GM21717 (cell line): Measurements from ENCODE around the gene GAS7.
"Not testable (repeated sequence)": the region's sequence is repeated elsewhere in the genome, so short reads cannot be mapped to it uniquely, and the experiment has no call there.

Experiments used
- ATAC-seq: cut with Tn5 transposase; IDR thresholded peaks from one replicate; pipeline ENCODE4 v1.9.1; 2021; ENCODE audit warnings: mild to moderate bottlenecking, moderate library complexity; ENCODE audit not compliant: unreplicated experiment

GAS7 gene

DNA sequence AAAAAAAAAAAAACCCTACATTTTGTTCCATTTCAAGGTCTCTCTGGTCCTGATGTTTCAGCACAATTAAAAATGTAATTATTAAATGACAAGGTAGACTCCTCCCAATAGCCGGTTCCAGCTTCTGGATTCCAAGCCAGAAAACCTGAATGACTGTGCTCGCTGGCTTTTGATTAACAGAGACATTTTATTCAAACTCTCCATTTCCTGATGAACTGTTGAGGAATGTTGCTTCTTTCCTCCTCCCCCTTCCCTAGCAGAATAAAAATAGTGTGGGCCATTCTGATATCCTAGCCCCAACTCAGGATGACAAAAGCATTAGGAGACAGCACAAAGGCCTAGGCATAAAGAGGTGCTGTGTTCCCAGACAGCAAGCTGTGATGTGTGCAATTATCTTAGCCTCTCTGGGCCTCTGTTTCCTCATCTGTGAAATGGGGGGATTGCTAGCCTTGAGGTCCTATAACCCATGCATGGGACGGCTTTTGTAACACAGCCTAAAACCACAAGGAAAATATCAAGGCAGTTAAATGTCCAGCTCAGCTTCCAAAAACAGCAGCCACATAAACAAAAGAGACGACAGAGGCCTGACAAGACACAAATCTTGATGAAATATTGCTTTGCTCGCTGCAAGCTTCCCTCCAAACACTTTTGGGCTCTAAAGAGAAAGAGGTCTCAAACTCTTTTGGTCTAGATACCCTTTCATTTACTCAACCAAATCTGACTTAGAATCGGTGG is 166.1 kb downstream of the GAS7 start:
- no peak for ATAC-seq

DNA sequence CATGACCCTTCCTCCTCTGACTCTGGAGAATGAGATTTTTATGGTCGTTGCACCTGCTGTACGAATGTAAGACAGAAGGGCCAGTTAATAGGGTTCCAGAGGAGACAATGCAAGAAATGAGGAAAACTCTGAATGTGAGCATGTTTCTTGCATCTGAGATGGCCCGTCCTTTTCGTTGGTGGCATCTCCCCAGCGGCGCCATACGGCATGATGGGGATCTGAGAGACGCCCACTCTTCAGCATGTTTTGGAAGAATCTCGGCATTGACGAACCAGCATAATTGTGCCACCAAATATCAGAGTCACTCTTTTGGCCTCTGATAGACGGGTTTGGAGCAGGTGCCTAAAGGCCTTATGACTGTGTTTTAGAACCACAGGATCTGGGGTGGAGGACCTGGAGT is 166.8 kb downstream of the GAS7 start:
- no peak for ATAC-seq

GRCh38 chr17:10031127-10031526 is 167.3 kb downstream of the GAS7 start:
- no peak for ATAC-seq

DNA sequence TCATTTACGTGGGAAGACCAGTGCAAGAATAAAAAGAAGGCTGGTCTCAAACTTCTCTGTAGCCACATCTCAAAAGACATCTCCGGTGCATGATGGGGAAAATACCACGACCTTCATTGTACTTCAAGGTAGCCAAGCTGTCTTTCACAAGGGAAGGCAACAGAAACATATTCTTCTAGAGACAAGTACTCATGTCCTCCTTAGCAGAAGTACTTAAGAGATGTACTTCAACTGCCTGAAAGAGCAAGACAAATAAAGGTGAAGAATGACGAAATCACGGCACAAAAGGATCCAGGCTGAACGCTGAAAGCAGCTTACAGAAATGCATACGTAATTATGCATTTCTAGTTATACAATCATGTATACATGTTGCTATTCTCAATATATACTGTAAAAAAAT is 169.3 kb downstream of the GAS7 start:
- no peak for ATAC-seq

GRCh38 chr17:10025976-10026901 is 172.2 kb downstream of the GAS7 start:
- ATAC-seq, result no peak

DNA sequence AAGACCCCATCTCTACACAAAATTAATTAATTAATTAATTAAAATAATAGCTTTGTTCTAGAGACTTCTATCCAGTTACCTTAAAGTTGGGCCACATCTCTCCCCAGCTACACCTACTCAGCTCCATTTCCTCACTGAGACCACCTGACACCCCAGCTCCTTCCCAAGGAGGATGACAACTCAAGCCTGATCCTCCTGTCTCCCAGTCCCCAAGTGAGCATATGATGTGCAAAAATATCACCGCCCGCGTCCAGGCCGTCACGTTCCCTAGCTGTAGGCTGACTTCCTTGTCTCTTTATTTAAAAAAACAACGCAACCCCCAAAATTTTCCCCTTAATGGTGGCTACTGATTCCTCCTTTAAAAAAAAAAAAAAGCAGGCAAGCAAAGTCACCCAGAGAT is 173.2 kb downstream of the GAS7 start:
- no peak for ATAC-seq

DNA sequence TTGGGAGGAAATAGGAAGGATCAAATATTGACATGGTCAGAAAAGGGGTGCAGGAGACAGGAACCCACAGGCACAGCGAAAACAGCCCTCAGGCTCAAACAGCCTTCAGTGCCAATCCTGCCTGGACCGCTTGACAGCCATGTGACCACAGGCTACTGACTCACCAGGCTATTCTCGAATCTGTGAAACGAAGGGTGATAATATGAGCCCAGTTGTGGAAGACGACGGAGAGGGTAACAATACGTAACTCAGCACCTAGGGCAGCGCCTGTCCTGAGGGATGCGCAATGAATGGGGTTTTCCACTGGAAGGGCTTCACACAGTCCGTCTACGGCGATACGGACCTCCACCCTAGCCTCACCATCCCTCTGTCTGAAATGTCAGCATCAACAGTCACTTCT is 176.0 kb downstream of the GAS7 start:
- no peak for ATAC-seq

- no peak for ATAC-seq
These were observed 177.0 kb downstream of the GAS7 start for GRCh38 chr17:10021272-10021984.

GRCh38 chr17:10019941-10020451 is 178.4 kb downstream of the GAS7 start:
- no peak for ATAC-seq

- no peak for ATAC-seq
These were observed 179.9 kb downstream of the GAS7 start for GRCh38 chr17:10018461-10018891.

DNA sequence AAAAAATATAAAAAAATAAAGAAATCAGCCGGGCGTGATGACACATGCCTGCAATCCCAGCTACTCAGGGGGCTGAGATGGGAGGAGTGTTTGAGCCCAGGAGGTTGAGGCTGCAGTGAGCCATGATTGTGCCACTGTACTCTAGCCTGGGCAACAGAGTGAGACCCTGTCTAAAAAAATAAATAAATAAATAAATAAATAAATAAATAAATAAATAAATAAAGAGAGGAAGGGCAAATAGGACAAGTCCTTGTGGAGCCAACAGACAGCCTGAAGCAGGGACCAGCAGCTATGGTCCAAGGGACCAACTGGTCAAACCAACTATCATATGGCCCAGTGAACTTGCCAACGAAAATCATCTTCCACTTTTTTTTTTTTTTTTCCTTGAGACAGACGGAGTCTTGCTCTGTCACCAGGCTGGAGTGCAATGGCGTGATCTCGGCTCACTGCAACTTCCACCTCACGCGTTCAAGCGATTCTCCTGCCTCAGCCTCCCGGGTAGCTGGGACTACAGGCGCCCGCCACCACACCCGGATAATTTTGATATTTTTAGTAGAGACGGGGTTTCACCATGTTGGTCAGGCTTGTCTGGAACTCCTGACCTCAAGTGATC is 181.3 kb downstream of the GAS7 start:
- not testable (repeated sequence) for ATAC-seq

DNA sequence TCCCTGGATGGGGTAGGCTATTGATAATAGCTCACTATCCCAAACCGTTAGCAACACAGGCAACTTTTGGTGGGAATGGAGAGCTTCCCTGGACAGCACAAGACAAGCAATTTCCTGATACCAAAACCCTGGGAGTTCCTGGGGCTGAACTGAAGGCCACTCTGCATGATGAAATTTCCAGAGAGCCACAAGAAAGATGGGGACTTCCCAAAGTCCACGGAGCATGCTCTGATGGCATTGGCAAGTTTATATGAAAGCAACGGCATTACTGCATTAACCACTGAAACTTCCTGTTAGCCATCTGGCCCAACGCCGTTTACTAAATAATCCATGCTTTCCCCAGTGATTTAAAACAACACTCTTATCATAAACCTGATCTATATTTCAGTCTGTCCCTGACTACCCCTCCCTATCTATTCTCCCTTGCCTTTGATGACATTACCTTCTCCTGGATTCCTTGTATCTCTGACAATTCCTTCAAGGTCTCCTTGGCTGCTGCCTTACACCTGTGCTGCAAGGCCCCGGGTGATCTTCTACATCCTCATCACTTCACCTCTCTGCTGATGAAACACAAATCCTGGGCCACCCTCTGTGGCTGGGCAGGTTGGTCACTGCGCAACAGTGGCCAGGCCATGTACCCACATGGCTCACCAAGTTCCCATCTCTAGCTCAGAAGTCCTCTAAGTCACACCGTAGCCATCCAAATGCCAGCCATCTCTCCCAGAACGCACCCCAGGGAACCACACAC is 184.9 kb downstream of the GAS7 start:
- ATAC-seq, result no peak

- ATAC-seq, result no peak
These were observed 187.7 kb downstream of the GAS7 start for GRCh38 chr17:10010752-10011151.

GRCh38 chr17:10003705-10004104 is 194.7 kb downstream of the GAS7 start:
- no peak for ATAC-seq

DNA sequence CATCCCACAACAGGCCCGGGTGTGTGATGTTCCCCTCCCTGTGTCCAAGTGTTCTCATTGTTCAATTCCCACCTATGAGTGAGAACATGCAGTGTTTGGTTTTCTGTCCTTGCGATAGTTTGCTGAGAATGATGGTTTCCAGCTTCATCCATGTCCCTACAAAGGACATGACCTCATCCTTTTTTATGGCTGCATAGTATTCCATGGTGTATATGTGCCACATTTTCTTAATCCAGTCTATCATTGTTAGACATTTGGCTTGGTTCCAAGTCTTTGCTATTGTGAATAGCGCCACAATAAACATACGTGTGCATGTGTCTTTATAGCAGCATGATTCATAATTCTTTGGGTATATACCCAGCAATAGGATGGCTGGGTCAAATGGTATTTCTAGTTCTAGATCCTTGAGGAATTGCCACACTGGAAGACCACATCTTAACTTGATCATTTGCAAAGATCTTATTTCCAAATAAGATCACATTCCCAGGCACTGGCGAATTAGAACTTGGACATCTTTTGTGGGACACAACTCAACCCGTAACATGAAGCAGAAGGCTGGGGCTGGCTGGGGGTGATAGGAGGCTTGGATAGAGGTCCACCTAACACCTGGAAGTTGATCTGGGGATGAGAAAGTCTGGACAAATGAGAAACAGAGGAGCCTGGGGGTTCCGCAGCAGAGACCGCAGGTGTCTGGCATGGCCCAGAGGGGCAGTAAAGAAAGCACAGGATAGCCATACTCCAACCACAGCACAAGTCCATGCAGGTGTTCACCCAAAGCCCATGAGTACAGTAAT is 195.6 kb downstream of the GAS7 start:
- ATAC-seq, result not testable (repeated sequence)

DNA sequence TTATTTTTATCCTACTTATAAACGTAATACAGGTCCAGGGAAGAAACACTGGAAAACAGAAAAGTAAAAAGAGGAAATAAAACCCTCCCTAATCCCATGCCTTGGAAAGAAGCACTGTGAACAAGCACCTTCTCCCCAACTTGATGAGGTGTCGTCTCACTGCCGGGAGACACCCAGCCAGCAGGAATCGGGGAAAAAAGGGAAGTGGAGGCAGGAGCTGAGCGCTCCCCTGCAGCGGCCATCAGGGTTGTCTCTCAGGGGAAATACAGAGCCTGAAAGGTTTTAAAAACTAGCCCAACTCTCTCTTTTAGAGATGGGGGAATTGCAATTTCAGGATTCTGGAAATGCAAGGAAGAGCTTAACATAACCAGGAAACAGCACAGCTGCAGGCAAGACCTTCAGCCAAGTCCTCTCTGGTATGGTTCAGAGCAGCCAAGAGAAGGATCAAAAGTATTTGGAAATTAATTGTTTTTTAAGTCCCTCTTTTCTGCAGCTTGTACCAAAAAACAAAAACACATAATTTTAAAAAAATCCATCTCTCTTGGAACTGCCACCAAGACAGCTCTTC is 197.0 kb downstream of the GAS7 start:
- ATAC-seq, result no peak

DNA sequence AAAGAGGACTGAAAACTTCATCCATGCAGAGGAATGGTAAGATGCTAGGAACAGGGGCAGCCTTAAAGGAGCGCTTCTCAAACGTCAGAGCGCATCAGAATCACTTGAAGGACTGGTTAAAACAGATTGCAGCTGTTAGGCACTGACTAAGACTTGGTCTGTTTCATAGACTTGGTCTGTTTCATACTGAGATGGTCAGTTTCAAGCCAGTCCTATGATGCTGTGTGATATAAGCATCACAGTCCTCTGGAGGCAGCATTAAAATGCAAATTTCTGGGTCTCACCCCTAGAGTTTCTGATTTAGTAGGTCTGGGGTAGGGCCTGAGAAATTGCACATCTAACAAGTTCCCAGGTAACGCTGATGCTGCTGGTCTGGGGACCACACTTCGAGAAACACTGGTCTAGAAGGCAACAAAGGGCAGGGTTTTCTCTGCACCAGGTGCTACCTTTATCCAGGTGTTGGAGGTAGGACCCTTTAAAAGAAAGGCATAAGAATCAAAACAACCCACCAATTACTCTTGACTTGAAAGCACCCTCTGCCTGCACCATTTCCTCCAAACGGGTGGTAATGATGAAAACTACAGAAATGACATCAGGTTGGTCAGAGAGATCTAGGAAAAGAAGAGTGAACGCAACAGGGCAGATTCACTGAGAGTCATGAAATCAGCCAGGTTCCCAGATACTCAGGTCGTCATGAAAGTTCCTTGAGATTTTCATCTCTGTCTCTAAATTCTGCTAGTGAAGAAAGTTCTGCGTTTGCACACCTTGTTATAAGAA is 198.3 kb downstream of the GAS7 start:
- ATAC-seq, result no peak

- ATAC-seq, result no peak
These were observed 200.3 kb downstream of the GAS7 start for GRCh38 chr17:9998060-9998459.
